GM12873 (cell line): ENCODE results near the gene COL6A2.

Source experiments
- CTCF ChIP-seq: IDR thresholded peaks from 2 replicates; pipeline ENCODE4 v1.5.1; 2012; ENCODE audit warnings: low read depth, mild to moderate bottlenecking, moderate library complexity, low read length, control low read depth; ENCODE audit not compliant: insufficient read depth; ENCODE audit errors: missing control alignments

The COL6A2 gene

GRCh38 chr21:46067505-46068201, 30.3 kb upstream of the COL6A2 start:
- no peak for TF ChIP-seq CTCF

DNA sequence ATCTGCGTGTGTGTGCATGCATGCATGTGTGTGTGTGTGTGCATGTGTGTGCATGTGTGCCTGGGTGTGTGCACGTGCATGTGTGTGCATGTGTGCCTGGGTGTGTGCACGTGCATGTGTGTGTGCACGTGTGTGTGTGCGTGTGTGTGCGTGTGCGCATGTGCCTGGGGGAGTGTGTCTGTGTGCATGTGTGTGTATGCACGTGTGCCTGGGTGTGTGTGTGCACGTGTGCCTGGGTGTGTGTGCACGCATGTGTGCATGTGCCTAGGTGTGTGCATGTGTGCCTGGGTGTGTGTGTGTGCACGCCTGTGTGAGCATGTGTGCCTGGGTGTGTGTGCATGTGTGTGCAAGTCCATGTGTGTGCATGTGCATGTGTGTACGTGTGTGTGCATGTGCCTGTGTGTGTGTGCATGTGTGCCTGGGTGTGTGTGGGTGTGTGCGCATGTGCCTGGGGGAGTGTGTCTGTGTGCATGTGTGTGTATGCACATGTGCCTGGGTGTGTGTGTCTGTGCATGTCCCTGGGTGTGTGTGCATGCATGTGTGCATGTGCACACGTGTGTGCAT, 29.3 kb upstream of the COL6A2 start:
- no peak for TF ChIP-seq CTCF

GRCh38 chr21:46069166-46069565, 28.7 kb upstream of the COL6A2 start:
- no peak for TF ChIP-seq CTCF

DNA sequence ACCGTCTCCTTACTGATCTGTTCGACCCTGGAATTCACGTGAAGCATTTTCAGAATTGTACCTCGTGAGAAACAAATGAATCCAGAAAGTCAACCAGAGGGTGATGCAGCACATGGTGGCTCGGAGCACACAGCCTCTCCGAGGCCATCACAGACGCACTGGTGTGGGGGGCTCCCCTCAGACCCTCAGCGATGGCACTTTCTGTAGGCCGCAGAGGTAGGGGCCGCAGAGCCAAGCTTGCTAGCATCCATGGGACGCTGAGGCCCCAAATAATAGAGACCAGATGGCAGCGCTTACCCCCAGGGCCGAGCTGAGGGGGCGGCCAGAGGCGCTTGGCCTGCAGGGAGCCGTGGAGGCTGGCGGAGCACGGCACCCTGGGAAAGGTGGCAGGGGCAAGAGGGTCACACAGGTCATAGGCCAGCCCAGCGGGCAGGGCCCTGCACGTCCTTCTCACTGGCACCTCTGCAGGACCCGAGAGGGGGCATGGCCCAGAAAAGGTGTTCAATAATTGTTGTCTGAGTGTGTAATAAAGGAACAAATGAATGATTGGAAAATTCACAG, 28.1 kb upstream of the COL6A2 start:
- no peak for TF ChIP-seq CTCF

GRCh38 chr21:46071082-46071481, 26.8 kb upstream of the COL6A2 start:
- no peak for TF ChIP-seq CTCF

DNA sequence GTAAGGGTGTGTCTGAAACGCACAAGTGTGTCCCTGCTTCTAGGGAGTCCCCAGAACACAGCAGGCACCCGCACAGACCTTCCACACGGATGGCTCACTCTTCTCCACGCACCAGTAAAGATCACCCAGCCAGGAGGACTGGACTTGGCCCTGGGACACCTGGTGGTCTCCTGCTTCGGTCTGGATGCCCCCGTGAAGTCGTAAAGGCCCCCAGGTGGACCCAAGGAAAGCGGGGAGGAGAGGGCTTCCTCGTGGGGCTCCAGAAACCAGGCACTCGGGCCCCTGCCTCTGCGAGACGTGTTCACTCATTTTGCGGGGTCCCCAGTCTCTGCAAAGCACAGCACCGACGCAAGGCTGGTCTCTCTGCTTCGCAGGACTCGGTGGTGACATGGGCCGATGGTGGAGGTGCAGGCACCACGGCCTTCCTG, 20.2 kb upstream of the COL6A2 start:
- no peak for TF ChIP-seq CTCF

DNA sequence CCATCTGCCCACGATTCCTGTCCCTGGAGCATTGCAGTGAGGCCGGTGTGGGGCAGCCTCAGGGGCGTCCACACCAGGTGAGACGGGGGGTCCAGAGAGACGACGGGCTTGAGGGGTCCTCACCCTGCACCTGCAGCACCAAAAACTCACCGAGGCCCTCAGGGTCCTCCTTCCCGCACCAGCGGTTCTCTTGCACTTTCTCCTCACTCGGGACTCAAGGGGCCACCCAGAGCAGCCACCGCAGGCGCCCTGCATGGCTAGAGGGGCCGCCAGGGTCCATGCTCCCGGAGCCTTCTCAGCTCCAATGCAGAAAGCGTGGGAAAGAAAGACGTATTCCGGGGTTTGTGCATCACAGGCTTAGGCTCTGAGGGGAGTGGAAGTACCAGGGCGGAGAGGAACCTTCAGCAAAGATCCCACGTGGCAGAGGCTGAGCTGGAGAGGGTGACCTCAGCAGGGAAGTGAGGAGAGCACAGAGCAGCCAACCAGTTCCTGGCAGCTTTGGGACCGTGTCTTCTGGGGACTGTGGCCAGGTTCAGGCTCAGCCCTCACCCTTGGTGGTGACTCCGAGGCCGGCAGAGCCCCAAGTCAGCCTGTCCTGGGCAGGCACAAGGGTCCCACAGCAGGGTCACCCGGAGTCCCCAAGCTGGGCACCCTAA, 19.5 kb upstream of the COL6A2 start:
- TF ChIP-seq CTCF, result no peak
